NCI-H1048 (cell line): ENCODE data around the gene RUSF1.
"Not testable (repeated sequence)": the region's sequence is repeated elsewhere in the genome, so short reads cannot be mapped to it uniquely, and the experiment has no call there.

ENCODE experiments used
- DNase-seq: peaks from one replicate; lab custom pipeline; 2025; lab: John Stamatoyannopoulos, UW

RUSF1 gene

DNA sequence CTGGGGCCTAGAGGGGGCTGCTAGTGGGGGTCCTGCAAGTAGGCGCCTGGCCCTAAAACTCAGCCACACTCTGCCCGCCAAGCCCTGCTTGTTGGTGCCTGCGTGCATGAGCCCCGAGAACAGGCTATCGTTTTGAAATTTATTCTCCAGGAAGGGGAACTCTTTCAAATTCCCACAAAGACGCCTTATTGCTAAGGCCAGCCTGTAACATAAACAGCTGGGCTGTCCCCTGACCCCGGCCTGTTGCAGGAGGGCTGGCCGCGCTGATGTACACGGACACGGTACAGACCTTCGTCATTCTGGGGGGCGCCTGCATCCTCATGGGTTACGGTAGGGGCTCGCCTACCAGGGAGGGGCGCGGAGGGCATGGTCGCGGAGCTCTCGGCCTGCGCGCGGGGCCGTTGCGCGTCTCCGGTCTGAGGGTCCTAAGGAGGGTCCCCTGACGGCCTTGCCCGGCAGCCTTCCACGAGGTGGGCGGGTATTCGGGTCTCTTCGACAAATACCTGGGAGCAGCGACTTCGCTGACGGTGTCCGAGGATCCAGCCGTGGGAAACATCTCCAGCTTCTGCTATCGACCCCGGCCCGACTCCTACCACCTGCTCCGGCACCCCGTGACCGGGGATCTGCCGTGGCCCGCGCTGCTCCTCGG lies 21.0 kb downstream of the RUSF1 start:
- DNase-seq: no peak

GRCh38 chr16:31486045-31486444 lies 22.1 kb downstream of the RUSF1 start:
- no peak for DNase-seq

- DNase-seq: no peak
Measured at GRCh38 chr16:31485571-31485970, 22.6 kb downstream of the RUSF1 start.

GRCh38 chr16:31484491-31485171 lies 23.6 kb downstream of the RUSF1 start:
- no peak for DNase-seq

- DNase-seq: not testable (repeated sequence)
Measured at GRCh38 chr16:31484048-31484447, 24.1 kb downstream of the RUSF1 start.

GRCh38 chr16:31483081-31483480 lies 25.1 kb downstream of the RUSF1 start, which contains the start of gene SLC5A2:
Gene SLC5A2 (plus strand): TSS chr16:31483123. CDS start chr16:31483137, 14 bp downstream.
- DNase-seq: no peak

DNA sequence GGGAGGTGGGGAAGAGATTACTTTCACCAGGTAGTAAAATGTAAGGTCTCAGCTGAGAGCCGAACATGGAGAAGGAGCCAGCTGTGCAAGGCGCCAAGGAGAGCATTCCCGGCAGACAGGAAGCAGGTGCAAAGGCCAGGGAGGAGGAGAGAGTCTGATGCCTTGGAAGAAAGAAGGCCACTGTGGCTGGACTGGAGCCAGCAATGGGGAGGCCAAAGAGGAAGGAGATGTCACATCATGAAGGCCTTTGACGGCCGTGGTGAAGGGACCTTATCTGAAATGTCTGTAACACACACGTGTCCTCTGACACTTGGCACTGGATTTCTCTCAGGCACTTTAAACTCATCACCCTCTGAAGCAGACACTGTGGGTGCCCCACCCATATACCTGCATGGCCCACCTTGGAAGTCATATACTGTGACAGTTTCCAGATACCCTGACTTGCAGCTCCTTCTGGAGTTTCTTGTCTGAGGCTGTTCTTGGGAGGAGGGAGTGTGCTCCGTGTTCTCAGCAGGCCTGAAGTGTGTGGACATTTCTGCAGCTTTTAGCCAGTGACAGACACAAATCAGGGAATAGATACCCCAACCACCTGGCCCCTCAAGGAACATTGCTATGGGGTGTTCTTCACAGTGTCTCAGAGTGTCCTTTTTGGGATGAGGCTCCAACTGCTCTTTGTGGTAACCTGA lies 27.2 kb downstream of the RUSF1 start:
- no peak for DNase-seq

- no peak for DNase-seq
Measured at GRCh38 chr16:31479751-31480150, 28.4 kb downstream of the RUSF1 start.

- DNase-seq: no peak
Measured at GRCh38 chr16:31478956-31479355, 29.2 kb downstream of the RUSF1 start.

DNA sequence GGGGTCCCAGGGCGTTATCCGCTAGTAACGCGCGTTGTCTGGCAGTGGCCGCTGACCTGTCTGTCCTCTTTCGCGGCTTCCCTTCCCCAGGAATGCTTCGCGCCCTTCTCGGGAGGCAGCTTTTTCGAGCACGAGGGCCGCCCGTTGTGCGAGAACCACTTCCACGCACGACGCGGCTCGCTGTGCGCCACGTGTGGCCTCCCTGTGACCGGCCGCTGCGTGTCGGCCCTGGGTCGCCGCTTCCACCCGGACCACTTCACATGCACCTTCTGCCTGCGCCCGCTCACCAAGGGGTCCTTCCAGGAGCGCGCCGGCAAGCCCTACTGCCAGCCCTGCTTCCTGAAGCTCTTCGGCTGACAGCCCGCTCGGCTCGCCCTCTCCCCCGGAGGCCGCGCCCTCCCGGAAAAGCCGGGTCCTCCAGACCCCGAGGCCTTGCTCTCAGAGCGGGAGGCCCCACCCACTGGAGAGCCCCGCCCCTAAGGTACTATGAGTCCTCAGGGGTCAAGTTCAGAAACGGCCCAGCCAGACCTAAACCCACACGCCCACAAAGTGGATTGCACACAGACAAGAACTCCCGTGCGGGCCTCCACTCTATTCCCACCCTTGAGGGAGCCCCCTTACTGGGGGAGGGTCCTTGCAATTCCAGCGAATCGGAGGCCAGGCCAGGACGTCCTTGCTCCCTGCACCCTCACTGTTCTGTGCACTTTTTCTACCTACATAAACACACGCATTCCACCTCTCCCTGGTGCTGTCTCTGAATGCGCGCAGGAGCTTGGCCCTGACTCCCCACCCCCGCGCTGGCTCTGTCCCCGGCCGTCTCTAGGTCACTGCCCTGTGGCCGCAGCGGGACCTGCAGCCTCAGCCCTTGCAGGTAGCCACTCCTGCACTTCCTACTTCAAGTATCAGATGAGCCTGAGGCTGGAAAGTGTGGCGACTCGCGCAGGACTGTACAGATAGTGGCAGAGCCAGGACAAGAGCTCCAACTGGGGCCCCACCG lies 30.7 kb downstream of the RUSF1 start:
- no peak for DNase-seq

GRCh38 chr16:31476303-31477219 lies 31.6 kb downstream of the RUSF1 start:
- peak; percentile 41 for DNase-seq

- DNase-seq: no peak
Measured at GRCh38 chr16:31475946-31476302, 32.3 kb downstream of the RUSF1 start.

DNA sequence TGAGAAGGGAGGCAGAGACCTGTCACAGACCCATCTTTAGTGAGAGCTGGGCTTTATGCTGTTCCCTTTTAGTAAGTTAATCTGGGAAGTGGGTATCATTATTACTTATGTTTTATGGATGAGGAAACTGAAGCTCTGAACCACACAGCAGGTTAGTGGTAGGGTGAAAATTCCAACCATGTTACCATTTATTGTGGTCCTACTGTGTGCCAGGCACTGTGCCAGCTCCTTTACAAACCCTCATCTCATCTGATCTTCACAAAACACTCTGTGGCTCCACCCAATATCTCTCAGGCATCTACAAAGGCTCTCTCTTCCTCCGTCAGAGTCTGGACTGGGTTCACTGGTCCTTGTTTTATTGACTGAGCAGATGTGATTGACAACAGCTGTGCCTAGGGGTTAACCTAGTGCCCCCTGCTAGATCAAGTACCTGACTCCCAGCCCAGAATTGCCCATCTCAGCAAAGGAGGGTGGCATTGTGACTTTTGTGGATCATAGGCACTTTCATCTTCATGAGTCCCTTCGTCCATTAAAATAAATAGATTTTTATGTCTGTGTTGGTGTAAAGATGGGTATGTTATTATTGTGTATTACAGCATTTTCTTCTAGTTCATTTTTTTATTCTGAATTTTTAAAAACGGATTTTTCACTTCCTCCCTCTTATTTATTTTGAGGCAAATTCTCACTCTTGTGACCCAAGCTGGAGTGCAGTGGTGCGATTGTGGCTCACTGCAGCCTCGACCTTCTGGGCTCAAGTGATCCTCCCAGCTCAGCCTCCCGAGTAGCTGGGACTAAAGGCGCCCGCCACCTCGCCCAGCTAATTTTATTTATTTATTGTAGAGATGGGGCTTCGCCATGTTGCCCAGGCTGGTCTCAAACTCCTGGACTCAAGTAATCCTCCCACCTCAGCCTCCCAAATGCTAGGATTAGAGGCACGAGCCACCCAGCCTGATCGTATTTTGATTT lies 33.1 kb downstream of the RUSF1 start:
- DNase-seq: no peak

DNA sequence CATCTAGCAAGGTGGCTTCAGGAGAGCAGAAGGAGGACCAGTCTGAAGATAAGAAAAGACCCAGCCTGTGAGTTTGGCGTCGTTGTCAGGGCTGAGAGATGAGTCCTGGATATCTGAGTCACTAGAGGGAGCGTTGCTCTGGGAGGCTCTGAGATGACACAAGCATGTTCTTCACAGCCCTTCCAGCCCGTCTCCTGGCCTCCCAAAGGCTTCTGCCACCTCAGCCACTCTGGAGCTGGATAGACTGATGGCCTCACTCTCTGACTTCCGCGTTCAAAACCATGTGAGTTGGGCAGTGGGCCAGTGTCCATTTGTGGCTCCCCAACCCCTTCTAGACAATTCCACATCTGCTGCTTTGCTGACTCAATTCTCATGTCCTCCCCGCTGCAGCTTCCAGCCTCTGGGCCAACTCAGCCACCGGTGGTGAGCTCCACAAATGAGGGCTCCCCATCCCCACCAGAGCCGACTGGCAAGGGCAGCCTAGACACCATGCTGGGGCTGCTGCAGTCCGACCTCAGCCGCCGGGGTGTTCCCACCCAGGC lies 33.9 kb downstream of the RUSF1 start:
- DNase-seq: no peak

- DNase-seq: no peak
Measured at GRCh38 chr16:31473264-31473984, 34.8 kb downstream of the RUSF1 start.

DNA sequence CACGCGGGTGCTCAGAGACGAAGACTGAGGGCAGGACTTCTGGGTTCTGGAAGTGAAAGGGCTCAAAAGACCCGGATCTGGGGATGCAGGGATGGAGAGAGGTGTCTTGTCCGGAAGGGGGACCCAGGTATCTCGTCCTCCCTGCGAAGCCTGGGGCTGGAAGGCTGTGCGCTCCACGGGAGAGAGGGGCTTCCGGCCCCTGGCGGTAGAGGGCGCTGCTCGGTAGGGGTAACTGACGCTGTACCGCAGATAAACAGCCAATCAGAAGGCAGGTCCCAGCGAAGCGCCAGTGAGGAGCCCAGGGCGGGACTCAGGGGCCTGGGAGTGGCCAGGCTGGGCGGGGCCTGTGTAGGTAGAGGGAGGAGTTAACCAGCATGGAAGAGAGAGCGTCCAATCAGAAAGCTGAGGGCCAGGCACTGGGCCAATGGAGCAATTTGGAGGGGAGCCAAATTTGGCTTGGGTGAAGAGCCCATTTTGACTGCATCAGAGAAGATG lies 35.4 kb downstream of the RUSF1 start:
- peak; percentile 79 for DNase-seq

DNA sequence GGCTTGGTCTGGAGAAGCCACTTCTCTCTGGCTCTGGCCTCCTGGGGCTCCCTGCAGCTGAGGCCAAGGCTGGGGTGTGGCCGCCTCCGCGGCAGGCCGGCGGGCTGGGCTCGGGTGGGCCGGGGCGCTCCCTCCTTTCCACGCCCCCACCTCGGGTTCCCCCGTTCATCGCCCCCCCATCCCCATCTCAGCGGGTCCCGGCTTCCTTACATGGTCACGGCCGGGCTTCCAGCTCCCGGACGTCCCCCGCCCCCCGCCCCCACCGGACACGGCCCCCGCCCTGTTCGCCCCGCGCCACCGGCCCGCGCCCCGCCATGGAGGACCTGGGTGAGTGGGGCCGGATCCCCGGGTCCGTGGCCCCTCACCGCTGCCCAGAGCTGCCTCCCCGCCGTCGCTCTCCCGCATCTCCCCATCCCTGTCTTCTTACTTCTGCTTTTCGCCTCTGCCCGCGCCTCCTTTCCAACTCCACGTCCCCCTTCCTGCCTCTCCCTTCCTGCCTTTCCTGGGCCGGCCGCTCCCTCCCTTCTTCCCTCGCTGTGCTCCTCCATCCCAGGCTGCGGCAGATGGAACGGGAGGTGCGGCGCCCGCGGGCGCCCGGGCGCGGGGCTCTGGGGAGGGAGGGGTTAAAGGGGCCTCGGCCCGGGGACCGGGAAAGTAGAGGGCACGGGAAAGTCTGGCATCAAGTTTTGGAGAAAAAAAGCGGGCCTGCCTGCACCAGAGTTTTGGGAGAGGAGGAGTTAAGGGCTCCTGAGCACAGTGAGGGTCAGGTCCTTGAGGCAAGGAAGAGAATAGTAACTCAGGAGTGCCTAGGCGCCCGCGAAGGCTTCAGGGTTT lies 36.1 kb downstream of the RUSF1 start, which contains the start of gene TGFB1I1:
Gene TGFB1I1, plus strand, starts transcription at position 278 of the 834 bp plus-strand sequence. Its CDS starts 37 bp downstream, at position 315.
- DNase-seq: no peak
